IMR-90 (cell line): ENCODE data around the gene KCNAB2. TPM values are rescaled to one million over a fixed set of nuclear protein-coding genes. Genes with fewer than 3 reads are reported as not detected.

Experiments
- ATAC-seq: fragments of 200-7000 bp; cut with Tn5 transposase; 2 replicates; pipeline ENCODE4 v1.9.1; 2020; ENCODE audit warnings: low read depth, mild to moderate bottlenecking, moderate library complexity
- BruUV-seq: library from RNA; stranded (reverse); fragments of 400-500 nt; replicated peaks from 2 replicates; lab custom pipeline; 2021; lab: Mats Ljungman, UMichigan
- CTCF ChIA-PET: fragments of 300-600 bp; formaldehyde crosslinking; extraction: SDS; loops from one replicate; lab custom pipeline; 2021; ENCODE audit warnings: antibody characterized with exemption; lab: Yijun Ruan, JAX
- POLR2A ChIA-PET: fragments of 300-600 bp; sonication (Branson Sonifier 250); formaldehyde crosslinking; loops from one replicate; lab custom pipeline; 2022; ENCODE audit warnings: antibody characterized with exemption; ENCODE audit not compliant: unreplicated experiment; lab: Charles Lee
- DNase-seq: peaks from one replicate; pipeline ENCODE4 v3.0.0; 2013
- H2AFZ ChIP-seq: replicated peaks from 2 replicates; pipeline ENCODE3; 2013; ENCODE audit warnings: low read length, mild to moderate bottlenecking; ENCODE audit not compliant: poor library complexity
- H2AK5ac ChIP-seq: 2 replicates; pipeline ENCODE4 v1.6.1; 2013; ENCODE audit warnings: low read depth, low read length, inconsistent platforms
- H2AK9ac ChIP-seq: replicated peaks from 2 replicates; pipeline ENCODE3; 2013; ENCODE audit warnings: mild to moderate bottlenecking, low read depth, low read length, moderate library complexity; ENCODE audit not compliant: poor library complexity
- H2BK120ac ChIP-seq: 2 replicates; pipeline ENCODE4 v1.6.1; 2013; ENCODE audit warnings: low read depth, low read length, inconsistent platforms
- H2BK15ac ChIP-seq: 3 replicates; pipeline ENCODE4 v1.6.1; 2013; ENCODE audit warnings: low read depth, low read length, inconsistent platforms
- H2BK20ac ChIP-seq: 2 replicates; pipeline ENCODE4 v1.6.1; 2013; ENCODE audit warnings: low read depth, mild to moderate bottlenecking, inconsistent platforms, low read length, moderate library complexity
- H2BK5ac ChIP-seq: 2 replicates; pipeline ENCODE4 v1.6.1; 2013; ENCODE audit warnings: mild to moderate bottlenecking, low read depth, low read length, inconsistent platforms; ENCODE audit not compliant: poor library complexity, severe bottlenecking
- H3K14ac ChIP-seq: replicated peaks from 2 replicates; pipeline ENCODE4 v1.6.1; 2013; ENCODE audit warnings: low read depth, low read length, inconsistent platforms
- H3K18ac ChIP-seq: 2 replicates; pipeline ENCODE4 v1.6.1; 2013; ENCODE audit warnings: low read depth, low read length, control low read depth
- H3K23ac ChIP-seq: 2 replicates; pipeline ENCODE4 v1.6.1; 2013; ENCODE audit warnings: low read depth, low read length, inconsistent platforms
- H3K27ac ChIP-seq: 2 replicates; pipeline ENCODE4 v1.5.1; 2013; ENCODE audit warnings: mild to moderate bottlenecking, control low read depth, low read length; ENCODE audit not compliant: insufficient read depth
- H3K27me3 ChIP-seq: 2 replicates; pipeline ENCODE4 v1.6.1; 2013; ENCODE audit warnings: low read length; ENCODE audit not compliant: control insufficient read depth, insufficient read depth
- H3K36me3 ChIP-seq: 2 replicates; pipeline ENCODE4 v1.6.1; 2013; ENCODE audit warnings: low read length, mixed read lengths; ENCODE audit not compliant: control insufficient read depth, insufficient read depth
- H3K4ac ChIP-seq: 2 replicates; pipeline ENCODE4 v1.6.1; 2013; ENCODE audit warnings: low read depth, low read length, inconsistent platforms
- H3K4me1 ChIP-seq: 2 replicates; pipeline ENCODE4 v1.6.1; 2013; ENCODE audit warnings: low read length, mixed read lengths; ENCODE audit not compliant: control insufficient read depth, insufficient read depth
- H3K4me2 ChIP-seq: 2 replicates; pipeline ENCODE4 v1.6.1; 2013; ENCODE audit warnings: low read depth, mild to moderate bottlenecking, control low read depth, low read length, moderate library complexity
- H3K4me3 ChIP-seq: 2 replicates; pipeline ENCODE4 v1.5.1; 2013; ENCODE audit warnings: low read depth, mild to moderate bottlenecking, control low read depth, low read length, moderate library complexity; ENCODE audit not compliant: insufficient read depth
- H3K56ac ChIP-seq: 2 replicates; pipeline ENCODE4 v1.6.1; 2013; ENCODE audit warnings: low read length, inconsistent platforms; ENCODE audit not compliant: insufficient read depth; ENCODE audit errors: extremely low read depth
- H3K79me1 ChIP-seq, 2 experiments: 2 replicates each; pipeline ENCODE4 v1.6.1; 2013; ENCODE audit warnings: low read length in 2 of 2, inconsistent platforms in 1 of 2, low read depth in 1 of 2
- H3K9ac ChIP-seq: 2 replicates; pipeline ENCODE4 v1.6.1; 2013; ENCODE audit warnings: low read depth, low read length, control low read depth
- H3K9me1 ChIP-seq: 2 replicates; pipeline ENCODE4 v1.6.1; 2013; ENCODE audit warnings: low read length, inconsistent platforms; ENCODE audit not compliant: insufficient read depth
- H3K9me3 ChIP-seq: 2 replicates; pipeline ENCODE4 v1.6.1; 2013; ENCODE audit warnings: low read length; ENCODE audit not compliant: control insufficient read depth, insufficient read depth
- H4K20me1 ChIP-seq: 2 replicates; pipeline ENCODE4 v1.6.1; 2013; ENCODE audit warnings: low read length, inconsistent platforms; ENCODE audit not compliant: insufficient read depth
- H4K5ac ChIP-seq: 2 replicates; pipeline ENCODE4 v1.6.1; 2013; ENCODE audit warnings: mild to moderate bottlenecking, low read depth, low read length, control low read depth
- H4K8ac ChIP-seq, 2 experiments: 2 replicates each; pipeline ENCODE4 v1.6.1; 2013; ENCODE audit warnings: low read depth in 2 of 2, low read length in 2 of 2, control low read depth in 1 of 2, inconsistent platforms in 1 of 2
- H4K91ac ChIP-seq: 2 replicates; pipeline ENCODE4 v1.6.1; 2013; ENCODE audit warnings: low read depth, low read length, inconsistent platforms; ENCODE audit not compliant: insufficient read depth
- MAZ ChIP-seq: IDR thresholded peaks from 2 replicates; pipeline ENCODE4 v1.6.1; 2012; ENCODE audit warnings: low read depth, mild to moderate bottlenecking, low read length, improper control_type of control experiment, moderate library complexity, borderline replicate concordance
- WGBS, 2 experiments: methylation state at CpG; one replicate each; pipeline versions ENCODE4 v1.1.5 to v1.1.7; 2013; ENCODE audit warnings: missing lambda C conversion rate in 2 of 2; ENCODE audit not compliant: insufficient read length in 1 of 2; ENCODE audit errors: extremely low coverage in 2 of 2; 5-methylcytosine and 5-hydroxymethylcytosine counted together
- dilution Hi-C: fragments of 300-500 bp; cut with HindIII; formaldehyde crosslinking; loops from one replicate; pipeline ENCODE4 v1.14.3; 2018; ENCODE audit warnings: low sequenced_read_pairs; ENCODE audit not compliant: unreplicated experiment
- in situ Hi-C: fragments of 300-500 bp; cut with MboI; formaldehyde crosslinking; loops from 3 replicates; pipeline ENCODE4 v1.14.3; 2019; ENCODE audit warnings: low sequenced_read_pairs, inconsistent platforms, mixed read lengths
- intact Hi-C: fragments of 100-400 bp; cut with micrococcal nuclease; formaldehyde crosslinking; loops from 2 replicates; pipeline ENCODE4 v1.10.0; 2022
- polyA plus RNA-seq, 3 experiments: library from polyadenylated mRNA; depleted of rRNA; stranded (reverse); fragments of >200 nt; gene quantifications; 2 replicates each; pipeline ENCODE4 v1.2.3, GENCODE V29; 2012; ENCODE audit warnings: low replicate concordance in 1 of 3
- total RNA-seq: library from RNA; depleted of rRNA; stranded (reverse); fragments of >200 nt; gene quantifications from 2 replicates; pipeline ENCODE4 v1.2.3, GENCODE V29; 2012

Gene KCNAB2
- total and polyA plus RNA-seq, 2 of the 4 experiments (the other 2 are of a cell fraction): 1.3 to 4.2 TPM

GRCh38 chr1:6124341-6124740 lies 78.7 kb downstream of the KCNAB2 start:
- Histone ChIP-seq H4K8ac (no peak overlapping the region), H4K20me1 (no peaks in the 10 kb centered on the region), H2AK5ac (no peak overlapping the region), H3K4ac (no peak overlapping the region), H2AK9ac (no peak overlapping the region), H2AFZ (no peak overlapping the region), H4K5ac (no peak overlapping the region), H3K4me3 (no peak overlapping the region), H3K36me3 (no peaks in the 10 kb centered on the region), H2BK20ac (no peak overlapping the region), H3K27me3 (peaks cover 2% of the 10 kb centered on the region; the same call in 1 of the 2 replicates), H3K14ac (no peak overlapping the region), H3K79me1 (no peaks in the 10 kb centered on the region), H2BK120ac (no peak overlapping the region), H3K23ac (no peak overlapping the region), H3K4me2 (no peak overlapping the region), H3K9ac (no peak overlapping the region), H3K4me1 (no peaks in the 10 kb centered on the region), H3K9me3 (no peaks in the 10 kb centered on the region), H3K9me1 (no peaks in the 10 kb centered on the region), H3K27ac (no peak overlapping the region), H2BK15ac (no peak overlapping the region), H4K91ac (no peak overlapping the region), H2BK5ac (no peak overlapping the region), H3K18ac (no peak overlapping the region), H3K56ac (no peak overlapping the region)
- 93% methylated on average over 3 of the region's 12 CpGs; no CpG with 5 or more reads in 1 of the 2 experiments for WGBS, 2 experiments
- ChIA-PET CTCF (no interaction called here), POLR2A (no interaction called here)
- DNase-seq (no peak), ATAC-seq (no peak)
- in situ Hi-C loops: no loop called here
- no TSS peak for BruUV-seq
- dilution Hi-C loops: no loop called here
- no peak for TF ChIP-seq MAZ
- intact Hi-C loops: no loop called here
